Cardiac muscle cell (in vitro differentiated cells and primary cell): ENCODE measurements around the gene DENND2A. TPM values are rescaled to one million over a fixed set of nuclear protein-coding genes. Genes with fewer than 3 reads are reported as not detected.

Source experiments
- DNase-seq, 2 donors: peaks; one replicate each; pipeline versions ENCODE4 v3.0.0 to v3.0.0-alpha.2; 2010 to 2017; ENCODE audit warnings: low read depth in 1 of 2, low spot score in 1 of 2
- H3K27ac ChIP-seq: fragments of 200-600 bp; sonication (generic); 2 replicates; pipeline ENCODE4 v1.5.1; 2016
- H3K27me3 ChIP-seq: fragments of 200-600 bp; sonication (generic); 2 replicates; pipeline ENCODE4 v1.6.0; 2016; ENCODE audit warnings: control low read depth
- H3K36me3 ChIP-seq: fragments of 200-600 bp; sonication (generic); 2 replicates; pipeline ENCODE4 v1.5.1; 2016; ENCODE audit warnings: control low read depth
- H3K4me1 ChIP-seq: fragments of 200-600 bp; sonication (generic); 2 replicates; pipeline ENCODE4 v1.8.1; 2017; ENCODE audit warnings: low read depth, mild to moderate bottlenecking, mixed run types
- H3K4me3 ChIP-seq: fragments of 200-600 bp; sonication (generic); 2 replicates; pipeline ENCODE4 v1.5.1; 2016; ENCODE audit warnings: mild to moderate bottlenecking
- H3K9me3 ChIP-seq: fragments of 200-600 bp; sonication (generic); 2 replicates; pipeline ENCODE4 v1.5.1; 2017; ENCODE audit warnings: low read depth, mild to moderate bottlenecking, control low read depth
- CTCF ChIP-seq: IDR thresholded peaks from 2 replicates; pipeline ENCODE4 v1.5.1; 2012; ENCODE audit warnings: low read depth, mild to moderate bottlenecking, low read length
- polyA plus RNA-seq: library from polyadenylated mRNA; unstranded; fragments of >200 nt; fragmentation: Nextera tagmentation; extraction: Ambion mirVana; gene quantifications from 2 replicates; pipeline ENCODE4 v1.2.1, GENCODE V29; 2016
- total RNA-seq: library from RNA; depleted of rRNA; stranded (reverse); fragments of >200 nt; gene quantifications from 2 replicates; pipeline ENCODE4 v1.2.3, GENCODE V29; 2016

Gene DENND2A
- total and polyA plus RNA-seq, 2 experiments from 2014 or later = 14.0 to 21.7 TPM

DNA sequence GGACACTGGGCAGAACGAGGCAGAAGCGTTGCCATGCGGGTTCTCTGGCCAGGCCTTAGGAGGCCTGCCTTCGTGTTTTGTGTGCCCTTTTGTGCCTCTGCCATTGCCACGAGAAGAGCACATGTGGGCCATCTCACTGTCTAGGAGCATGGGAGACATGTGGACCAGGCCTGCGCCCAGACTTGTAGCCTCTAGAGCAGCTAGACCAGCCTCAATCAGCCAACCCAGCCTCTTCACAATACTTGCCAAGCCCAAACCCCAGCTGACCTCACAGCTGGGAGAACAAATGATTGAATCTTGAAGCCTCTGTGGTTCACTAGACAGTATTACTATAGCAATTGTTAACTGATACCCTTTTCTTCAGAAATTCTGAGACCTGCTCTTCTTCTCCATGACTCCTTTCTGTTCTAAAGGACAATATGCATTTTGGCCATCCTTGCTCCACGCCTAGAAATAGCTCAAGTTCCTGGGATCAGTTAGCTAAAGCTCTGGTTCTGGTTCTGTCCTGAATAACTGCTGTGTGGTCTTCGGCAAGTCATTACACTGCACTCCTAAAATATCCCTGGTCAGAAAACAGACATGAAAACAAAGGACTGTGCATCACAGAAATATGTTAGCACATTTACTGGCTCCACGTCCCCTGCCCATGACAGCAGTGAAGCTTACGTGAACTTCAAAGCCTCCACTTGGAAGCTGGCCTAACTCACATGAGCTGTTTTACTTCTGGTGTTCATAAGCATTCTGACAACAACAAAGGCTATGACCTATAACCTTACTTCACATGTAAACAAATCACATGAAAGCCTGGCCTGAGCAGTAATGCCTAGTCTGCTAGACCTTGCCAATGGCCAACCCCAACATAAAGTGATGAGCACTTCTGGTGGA lies 89.0 kb downstream of the DENND2A start:
- TF ChIP-seq CTCF = no peak
- no peak overlapping the region for H3K4me3 ChIP-seq
- no peak for DNase-seq
- no peaks in the 10 kb centered on the region for H3K4me1 ChIP-seq
- H3K36me3 ChIP-seq = no peaks in the 10 kb centered on the region
- no peak overlapping the region for H3K27ac ChIP-seq
- no peaks in the 10 kb centered on the region for H3K9me3 ChIP-seq
- H3K27me3 ChIP-seq = no peaks in the 10 kb centered on the region

GRCh38 chr7:140546947-140547346 lies 93.7 kb downstream of the DENND2A start:
- no peaks in the 10 kb centered on the region for H3K9me3 ChIP-seq

DNA sequence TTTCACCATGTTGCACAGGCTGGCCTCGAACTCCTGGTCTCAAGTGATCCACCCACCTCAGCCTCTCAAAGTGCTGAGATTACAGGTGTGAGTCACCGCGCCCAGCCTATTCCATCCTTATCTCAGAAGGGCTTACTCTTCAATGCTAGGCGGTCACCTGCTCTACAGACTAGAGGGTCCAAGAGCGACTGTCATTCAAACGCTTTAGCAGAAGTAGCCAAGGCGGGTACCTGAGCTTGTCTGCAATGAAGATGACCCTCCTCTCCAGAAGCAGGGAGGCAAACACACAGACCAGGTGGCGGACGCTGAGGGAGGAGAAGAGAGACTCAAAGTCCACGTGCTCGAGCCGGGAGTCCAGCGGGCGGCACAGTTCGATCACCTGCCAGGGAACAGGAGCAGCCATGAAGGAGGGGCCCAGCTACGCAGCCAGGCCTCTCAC lies 96.2 kb downstream of the DENND2A start:
- no peaks in the 10 kb centered on the region for H3K27me3 ChIP-seq
- no peak for DNase-seq
- H3K9me3 ChIP-seq = no peaks in the 10 kb centered on the region
- no peaks in the 10 kb centered on the region for H3K36me3 ChIP-seq
- peaks cover 13% of the 10 kb centered on the region for H3K4me1 ChIP-seq
- TF ChIP-seq CTCF = no peak
- H3K4me3 ChIP-seq = no peak overlapping the region
- H3K27ac ChIP-seq = no peak overlapping the region

More at GRCh38 chr7:140546947-140547346, 93.7 kb downstream of the DENND2A start:
- TF ChIP-seq CTCF = no peak
- Histone ChIP-seq H3K4me3 (no peak overlapping the region), H3K27me3 (no peaks in the 10 kb centered on the region), H3K27ac (no peak overlapping the region), H3K4me1 (peaks cover 4% of the 10 kb centered on the region), H3K36me3 (no peaks in the 10 kb centered on the region)
- no peak for DNase-seq

GRCh38 chr7:140542228-140542603 lies 98.4 kb downstream of the DENND2A start:
- Histone ChIP-seq H3K9me3 (no peaks in the 10 kb centered on the region), H3K27me3 (no peaks in the 10 kb centered on the region), H3K36me3 (no peaks in the 10 kb centered on the region), H3K4me3 (no peak overlapping the region), H3K4me1 (peaks cover 13% of the 10 kb centered on the region), H3K27ac (peak overlapping the region; percentile 80)
- DNase-seq = peak in 1 of 2 donors; percentile 87
- no peak for TF ChIP-seq CTCF

- no peak overlapping the region for H3K4me3 ChIP-seq
These were observed 98.9 kb downstream of the DENND2A start for GRCh38 chr7:140541513-140542227.

More at GRCh38 chr7:140541513-140542227, 98.9 kb downstream of the DENND2A start:
- no peak for TF ChIP-seq CTCF
- Histone ChIP-seq H3K36me3 (no peaks in the 10 kb centered on the region), H3K4me1 (peaks cover 13% of the 10 kb centered on the region), H3K27me3 (no peaks in the 10 kb centered on the region), H3K27ac (peak overlapping the region; percentile 80), H3K9me3 (no peaks in the 10 kb centered on the region)
- peak; percentile 82 to 96 for DNase-seq
